RWPE2 (cell line): ENCODE data around the gene CEP55.

Source experiments
- ATAC-seq: fragments of 200-7000 bp; cut with Tn5 transposase; 3 replicates; pipeline ENCODE4 v1.9.1; 2021; ENCODE audit warnings: low read depth
- DNase-seq: peaks from one replicate; pipeline ENCODE4 v3.0.0-alpha.2; 2020; ENCODE audit warnings: low spot score
- H3K27ac ChIP-seq: fragments of 450-650 bp; 2 replicates; pipeline ENCODE4 v1.5.1; 2017; ENCODE audit warnings: mild to moderate bottlenecking; ENCODE audit not compliant: poor library complexity, severe bottlenecking
- H3K27me3 ChIP-seq: fragments of 250-450 bp; sonication (Bioruptor Pico); 2 replicates; pipeline ENCODE4 v1.5.1; 2021; ENCODE audit warnings: mild to moderate bottlenecking, moderate library complexity; ENCODE audit not compliant: insufficient read depth, poor library complexity, severe bottlenecking
- H3K36me3 ChIP-seq: fragments of 250-450 bp; sonication (Bioruptor Pico); 2 replicates; pipeline ENCODE4 v1.5.1; 2020; ENCODE audit warnings: low read depth, mild to moderate bottlenecking, moderate library complexity
- H3K4me1 ChIP-seq: fragments of 250-450 bp; sonication (Bioruptor Pico); 2 replicates; pipeline ENCODE4 v1.5.1; 2021; ENCODE audit warnings: mild to moderate bottlenecking, moderate library complexity; ENCODE audit not compliant: insufficient read depth, poor library complexity, severe bottlenecking
- H3K4me3 ChIP-seq: fragments of 250-450 bp; sonication (Bioruptor Pico); 2 replicates; pipeline ENCODE4 v1.5.1; 2021; ENCODE audit warnings: mild to moderate bottlenecking, moderate library complexity; ENCODE audit not compliant: severe bottlenecking
- H3K9me3 ChIP-seq: fragments of 250-450 bp; sonication (Bioruptor Pico); 2 replicates; pipeline ENCODE4 v1.5.1; 2021; ENCODE audit warnings: mild to moderate bottlenecking, moderate library complexity; ENCODE audit not compliant: severe bottlenecking
- TF ChIP-seq, protein P1 (sequence below): fragments of 450-650 bp; IDR thresholded peaks from one replicate; pipeline ENCODE4 v1.5.1; 2017; ENCODE audit warnings: mild to moderate bottlenecking, moderate library complexity; ENCODE audit not compliant: poor library complexity, severe bottlenecking

Gene CEP55

DNA sequence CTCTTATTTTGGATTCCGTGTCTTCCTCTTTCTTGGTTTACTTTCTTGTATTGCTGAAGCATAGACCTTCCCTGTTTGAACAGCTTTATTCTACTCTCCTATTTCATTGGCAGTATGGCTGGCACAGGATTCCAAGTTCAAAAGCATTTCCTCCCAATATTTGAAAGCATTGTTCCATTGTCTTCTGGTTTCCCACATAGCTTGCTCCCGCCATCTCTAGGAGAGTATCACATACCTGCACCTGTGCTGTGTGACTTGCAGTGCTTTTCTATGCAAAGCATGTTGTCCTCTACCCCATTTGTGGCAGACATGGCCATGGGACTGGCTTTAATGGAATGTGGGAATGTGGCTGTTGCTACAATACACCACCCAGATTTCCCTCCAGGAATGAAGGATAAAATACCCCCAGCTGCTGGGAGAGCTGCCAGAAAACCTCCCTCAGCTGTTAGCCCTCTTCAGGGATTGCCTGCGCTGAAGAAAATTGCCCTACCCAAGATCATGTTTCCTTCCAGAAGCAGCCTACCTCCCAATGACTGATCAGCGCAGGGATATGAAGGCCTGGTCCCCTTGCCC, 7.4 kb upstream of the CEP55 start:
- TF ChIP-seq, protein P1, sequence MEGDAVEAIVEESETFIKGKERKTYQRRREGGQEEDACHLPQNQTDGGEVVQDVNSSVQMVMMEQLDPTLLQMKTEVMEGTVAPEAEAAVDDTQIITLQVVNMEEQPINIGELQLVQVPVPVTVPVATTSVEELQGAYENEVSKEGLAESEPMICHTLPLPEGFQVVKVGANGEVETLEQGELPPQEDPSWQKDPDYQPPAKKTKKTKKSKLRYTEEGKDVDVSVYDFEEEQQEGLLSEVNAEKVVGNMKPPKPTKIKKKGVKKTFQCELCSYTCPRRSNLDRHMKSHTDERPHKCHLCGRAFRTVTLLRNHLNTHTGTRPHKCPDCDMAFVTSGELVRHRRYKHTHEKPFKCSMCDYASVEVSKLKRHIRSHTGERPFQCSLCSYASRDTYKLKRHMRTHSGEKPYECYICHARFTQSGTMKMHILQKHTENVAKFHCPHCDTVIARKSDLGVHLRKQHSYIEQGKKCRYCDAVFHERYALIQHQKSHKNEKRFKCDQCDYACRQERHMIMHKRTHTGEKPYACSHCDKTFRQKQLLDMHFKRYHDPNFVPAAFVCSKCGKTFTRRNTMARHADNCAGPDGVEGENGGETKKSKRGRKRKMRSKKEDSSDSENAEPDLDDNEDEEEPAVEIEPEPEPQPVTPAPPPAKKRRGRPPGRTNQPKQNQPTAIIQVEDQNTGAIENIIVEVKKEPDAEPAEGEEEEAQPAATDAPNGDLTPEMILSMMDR, result no peak

DNA sequence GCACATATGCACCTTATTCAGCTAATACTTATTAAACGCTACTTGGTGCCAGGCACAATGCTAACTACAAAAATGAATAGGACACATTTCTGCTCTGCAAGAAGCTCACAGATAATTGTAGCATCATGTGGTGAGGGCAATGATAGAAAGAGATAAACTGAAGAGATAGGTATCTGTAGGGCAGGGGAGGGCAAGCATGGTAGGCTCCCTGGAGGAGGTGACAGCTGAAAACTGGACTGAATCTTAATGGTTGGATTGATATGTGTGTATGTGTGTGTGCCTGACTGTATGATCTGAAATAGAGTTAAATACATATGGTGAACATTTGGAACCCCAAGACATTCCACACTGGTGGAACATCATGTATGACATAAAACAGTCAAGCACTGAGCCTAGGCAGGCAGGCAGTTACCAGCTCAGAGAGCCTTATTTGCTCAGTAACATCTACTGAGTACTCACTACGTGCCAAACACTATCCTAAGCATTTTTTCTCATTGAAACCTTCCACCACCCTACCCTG, 4.8 kb upstream of the CEP55 start:
- ATAC-seq, result no peak

More for the DNA sequence above, 7.4 kb upstream of the CEP55 start:
- Histone ChIP-seq H3K27me3 (no peaks in the 10 kb centered on the region), H3K27ac (no peak overlapping the region), H3K36me3 (no peaks in the 10 kb centered on the region), H3K4me3 (no peak overlapping the region), H3K4me1 (no peaks in the 10 kb centered on the region), H3K9me3 (no peaks in the 10 kb centered on the region)
- no peak for ATAC-seq
- DNase-seq, result no peak

DNA sequence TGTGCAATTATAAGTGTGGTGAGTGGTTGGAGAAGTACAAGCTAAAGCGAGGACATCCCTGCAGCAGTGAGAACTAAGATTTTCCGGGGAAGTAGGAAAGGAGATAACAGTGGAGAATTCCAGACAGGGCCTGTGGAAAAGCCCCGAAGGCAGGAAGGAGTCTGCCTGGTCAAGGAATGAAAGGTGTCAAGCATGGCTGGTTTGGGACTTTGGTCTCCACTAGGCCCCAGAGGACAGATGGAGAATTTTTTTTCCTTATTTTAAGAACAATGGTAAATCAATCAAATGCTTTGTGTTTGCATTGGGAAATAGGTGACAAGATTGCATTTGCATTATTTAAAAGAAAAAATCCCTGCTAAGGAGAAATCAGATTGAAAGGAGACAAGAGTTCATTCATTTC, 3.2 kb upstream of the CEP55 start:
- H3K27me3 ChIP-seq, result no peaks in the 10 kb centered on the region
- H3K4me3 ChIP-seq, result no peak overlapping the region
- DNase-seq (no peak), ATAC-seq (no peak)
- TF ChIP-seq, protein P1, result no peak
- H3K4me1 ChIP-seq, result peaks cover 12% of the 10 kb centered on the region
- H3K36me3 ChIP-seq, result no peaks in the 10 kb centered on the region
- H3K27ac ChIP-seq, result no peak overlapping the region
- no peaks in the 10 kb centered on the region for H3K9me3 ChIP-seq

More for the DNA sequence above, 4.8 kb upstream of the CEP55 start:
- peaks cover 6% of the 10 kb centered on the region for H3K4me1 ChIP-seq
- no peaks in the 10 kb centered on the region for H3K27me3 ChIP-seq
- H3K9me3 ChIP-seq, result no peaks in the 10 kb centered on the region
- no peak overlapping the region for H3K27ac ChIP-seq
- H3K4me3 ChIP-seq, result no peak overlapping the region
- no peak for DNase-seq
- TF ChIP-seq, protein P1, result no peak
- H3K36me3 ChIP-seq, result no peaks in the 10 kb centered on the region

DNA sequence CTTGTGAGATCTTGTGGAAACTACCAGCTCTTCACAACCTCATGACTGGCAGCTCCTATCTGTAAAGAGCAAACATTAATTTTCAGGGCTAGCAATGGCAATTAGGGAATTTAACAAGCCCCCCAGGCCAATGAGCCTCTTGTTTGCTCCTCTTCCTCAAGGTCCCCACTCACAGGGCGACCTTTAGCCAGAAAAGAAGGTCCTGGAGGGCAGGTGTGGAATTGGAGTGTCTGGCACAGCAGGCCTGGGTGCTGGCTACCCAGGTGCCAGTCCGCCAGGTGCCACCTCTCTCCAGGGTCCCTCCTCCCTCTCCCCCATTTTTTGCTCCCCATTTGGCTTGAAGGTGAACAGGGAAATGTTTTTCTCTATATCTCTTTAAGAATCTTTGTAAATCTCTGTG, 1.9 kb upstream of the CEP55 start:
- Histone ChIP-seq H3K4me1 (peaks cover 19% of the 10 kb centered on the region), H3K27me3 (no peaks in the 10 kb centered on the region), H3K9me3 (no peaks in the 10 kb centered on the region), H3K27ac (no peak overlapping the region), H3K36me3 (peaks cover 8% of the 10 kb centered on the region), H3K4me3 (no peak overlapping the region)
- DNase-seq, result no peak
- no peak for ATAC-seq
- TF ChIP-seq, protein P1, result no peak

DNA sequence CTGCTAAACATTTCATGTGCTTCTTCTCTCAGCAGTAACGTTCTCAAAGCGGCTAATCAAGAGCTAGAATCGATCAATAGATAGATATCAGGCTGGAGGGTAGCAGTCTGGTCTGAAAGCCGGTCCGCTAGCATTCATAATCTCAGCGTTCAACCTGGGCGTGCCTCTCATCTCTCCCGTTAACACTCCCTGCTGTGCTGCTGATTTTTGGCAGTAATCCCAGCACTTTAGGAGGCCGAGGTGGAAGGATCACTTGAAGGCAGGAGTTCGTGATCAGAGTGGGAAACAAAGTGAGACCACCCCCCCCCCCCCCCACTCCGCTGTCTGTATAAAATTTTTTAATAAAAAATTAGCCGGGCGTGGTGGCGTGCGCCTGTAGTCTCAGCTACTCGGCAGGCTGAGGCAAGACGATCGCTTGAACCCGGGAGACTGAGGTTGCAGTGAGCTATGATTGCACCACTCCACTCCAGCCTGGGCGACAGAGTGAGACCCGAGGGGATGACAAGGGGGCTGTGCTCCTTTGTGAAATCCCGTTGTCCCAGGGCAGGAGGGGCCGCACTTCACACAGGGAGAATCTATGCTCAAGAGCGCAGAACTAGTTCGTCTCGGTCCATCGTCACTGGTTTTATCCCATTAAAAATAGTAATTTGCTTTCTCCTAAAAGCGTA, 624 bp upstream of the CEP55 start:
- Histone ChIP-seq H3K9me3 (no peaks in the 10 kb centered on the region), H3K4me1 (peaks cover 19% of the 10 kb centered on the region), H3K36me3 (peaks cover 21% of the 10 kb centered on the region), H3K27me3 (no peaks in the 10 kb centered on the region), H3K4me3 (peak overlapping the region; percentile 74), H3K27ac (peak overlapping the region; percentile 55)
- ATAC-seq, result peak; percentile 29
- no peak for DNase-seq
- TF ChIP-seq, protein P1, result no peak
